OCI-LY1 (cell line): ENCODE results near the gene NRIP1.

ENCODE experiments used
- H2AFZ ChIP-seq: fragments of 200-600 bp; sonication (generic), shearing (Covaris generic); 2 replicates; pipeline ENCODE4 v1.6.0; 2014; ENCODE audit warnings: antibody characterized with exemption, mild to moderate bottlenecking, low read length
- H3F3A ChIP-seq: fragments of 200-600 bp; sonication (generic), shearing (Covaris generic); 2 replicates; pipeline ENCODE4 v1.6.0; 2014; ENCODE audit warnings: mild to moderate bottlenecking, antibody characterized with exemption, low read length, moderate library complexity; ENCODE audit not compliant: insufficient read depth
- H3K27ac ChIP-seq: fragments of 200-600 bp; sonication (generic); 2 replicates; pipeline ENCODE4 v1.5.1; 2014; ENCODE audit warnings: low read length, mixed run types, mild to moderate bottlenecking, low read depth; ENCODE audit not compliant: poor library complexity, severe bottlenecking
- H3K27me3 ChIP-seq: fragments of 200-600 bp; sonication (generic); 2 replicates; pipeline ENCODE4 v1.6.0; 2014; ENCODE audit warnings: antibody characterized with exemption, mild to moderate bottlenecking, low read length, moderate library complexity; ENCODE audit not compliant: insufficient read depth
- H3K36me3 ChIP-seq: fragments of 200-600 bp; sonication (generic); 2 replicates; pipeline ENCODE4 v1.6.1; 2014; ENCODE audit warnings: mild to moderate bottlenecking, antibody characterized with exemption, low read length, moderate library complexity, mixed read lengths; ENCODE audit not compliant: insufficient read depth
- H3K4me1 ChIP-seq: fragments of 200-600 bp; sonication (generic); 2 replicates; pipeline ENCODE4 v1.5.1; 2014; ENCODE audit warnings: mild to moderate bottlenecking, low read length, moderate library complexity; ENCODE audit not compliant: insufficient read depth, severe bottlenecking
- H3K4me2 ChIP-seq: fragments of 200-600 bp; sonication (generic), shearing (Covaris generic); 2 replicates; pipeline ENCODE4 v1.6.1; 2014; ENCODE audit warnings: low read length
- H3K4me3 ChIP-seq: fragments of 200-600 bp; sonication (generic); 2 replicates; pipeline ENCODE4 v1.5.1; 2014; ENCODE audit warnings: low read length, low read depth, mild to moderate bottlenecking, mixed read lengths; ENCODE audit not compliant: poor library complexity, severe bottlenecking
- H3K79me2 ChIP-seq: fragments of 200-600 bp; shearing (Covaris generic); 2 replicates; pipeline ENCODE4 v1.6.1; 2016; ENCODE audit warnings: mixed run types, low read length, mixed read lengths; ENCODE audit not compliant: insufficient read depth
- H3K9ac ChIP-seq: fragments of 200-600 bp; sonication (generic), shearing (Covaris generic); 2 replicates; pipeline ENCODE4 v1.6.1; 2014; ENCODE audit warnings: mild to moderate bottlenecking, low read length, mixed read lengths
- H3K9me2 ChIP-seq: fragments of 200-600 bp; sonication (generic), shearing (Covaris generic); 2 replicates; pipeline ENCODE4 v1.6.1; 2014; ENCODE audit warnings: low read depth, mild to moderate bottlenecking, low read length, mixed read lengths
- H3K9me3 ChIP-seq: fragments of 200-600 bp; shearing (Covaris generic); 2 replicates; pipeline ENCODE4 v1.6.1; 2014; ENCODE audit warnings: low read length, mixed read lengths
- H4K20me1 ChIP-seq: fragments of 200-600 bp; sonication (generic), shearing (Covaris generic); 2 replicates; pipeline ENCODE4 v1.6.0; 2016; ENCODE audit warnings: mild to moderate bottlenecking, low read length; ENCODE audit not compliant: insufficient read depth
- EZH2 ChIP-seq: fragments of 200-600 bp; sonication (generic), shearing (Covaris generic); IDR thresholded peaks from 2 replicates; pipeline ENCODE4 v1.8.0; 2017; ENCODE audit warnings: borderline replicate concordance, mixed run types, mild to moderate bottlenecking, antibody characterized with exemption, low read length, moderate library complexity, mixed read lengths
- TF ChIP-seq, protein P1 (sequence below): fragments of 200-600 bp; sonication (generic), shearing (Covaris generic); IDR thresholded peaks from 2 replicates; pipeline ENCODE4 v1.5.1; 2017; ENCODE audit warnings: mild to moderate bottlenecking, antibody characterized with exemption, low read length, moderate library complexity, mixed read lengths

The NRIP1 gene

DNA sequence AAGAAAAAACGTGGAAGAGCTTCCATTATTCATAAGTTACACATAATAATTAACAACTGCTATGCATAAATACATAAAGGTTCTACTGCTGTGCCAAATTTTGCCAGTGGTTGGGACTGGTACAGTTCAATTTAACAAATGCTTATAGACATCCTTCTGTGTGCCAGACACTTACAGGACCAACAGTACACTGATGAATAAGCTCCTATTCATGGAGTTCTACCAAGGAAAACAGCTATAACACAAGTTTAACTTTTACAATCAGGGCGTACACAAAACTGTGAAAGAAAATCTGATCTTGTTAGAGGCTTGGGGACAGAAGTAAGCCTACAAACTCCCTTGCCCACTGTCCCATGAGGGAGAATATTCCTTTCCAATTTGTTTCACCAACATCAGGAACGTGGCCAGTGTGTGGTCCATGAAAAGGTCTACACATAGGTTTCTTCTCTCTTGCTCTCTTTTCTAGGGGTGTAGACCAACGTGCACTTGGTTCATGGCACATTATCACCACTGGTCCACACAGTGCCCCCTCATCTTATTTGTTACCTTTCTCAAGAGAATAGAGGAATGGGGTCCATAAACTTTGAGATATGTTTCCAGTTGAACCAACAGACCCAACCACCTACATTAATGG lies 10.1 kb downstream of the NRIP1 start:
- no peak overlapping the region for H2AFZ ChIP-seq
- no peaks in the 10 kb centered on the region for H3K4me1 ChIP-seq
- H3K27me3 ChIP-seq = no peaks in the 10 kb centered on the region
- no peaks in the 10 kb centered on the region for H3K9me2 ChIP-seq
- H3F3A ChIP-seq = no peaks in the 10 kb centered on the region
- H3K9me3 ChIP-seq = no peaks in the 10 kb centered on the region
- no peaks in the 10 kb centered on the region for H3K36me3 ChIP-seq
- H3K4me2 ChIP-seq = no peak overlapping the region
- no peak for TF ChIP-seq EZH2
- TF ChIP-seq, protein P1, sequence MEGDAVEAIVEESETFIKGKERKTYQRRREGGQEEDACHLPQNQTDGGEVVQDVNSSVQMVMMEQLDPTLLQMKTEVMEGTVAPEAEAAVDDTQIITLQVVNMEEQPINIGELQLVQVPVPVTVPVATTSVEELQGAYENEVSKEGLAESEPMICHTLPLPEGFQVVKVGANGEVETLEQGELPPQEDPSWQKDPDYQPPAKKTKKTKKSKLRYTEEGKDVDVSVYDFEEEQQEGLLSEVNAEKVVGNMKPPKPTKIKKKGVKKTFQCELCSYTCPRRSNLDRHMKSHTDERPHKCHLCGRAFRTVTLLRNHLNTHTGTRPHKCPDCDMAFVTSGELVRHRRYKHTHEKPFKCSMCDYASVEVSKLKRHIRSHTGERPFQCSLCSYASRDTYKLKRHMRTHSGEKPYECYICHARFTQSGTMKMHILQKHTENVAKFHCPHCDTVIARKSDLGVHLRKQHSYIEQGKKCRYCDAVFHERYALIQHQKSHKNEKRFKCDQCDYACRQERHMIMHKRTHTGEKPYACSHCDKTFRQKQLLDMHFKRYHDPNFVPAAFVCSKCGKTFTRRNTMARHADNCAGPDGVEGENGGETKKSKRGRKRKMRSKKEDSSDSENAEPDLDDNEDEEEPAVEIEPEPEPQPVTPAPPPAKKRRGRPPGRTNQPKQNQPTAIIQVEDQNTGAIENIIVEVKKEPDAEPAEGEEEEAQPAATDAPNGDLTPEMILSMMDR = no peak
- H4K20me1 ChIP-seq = no peaks in the 10 kb centered on the region
- H3K79me2 ChIP-seq = no peaks in the 10 kb centered on the region
- H3K27ac ChIP-seq = no peak overlapping the region
- no peak overlapping the region for H3K9ac ChIP-seq
- no peak overlapping the region for H3K4me3 ChIP-seq

DNA sequence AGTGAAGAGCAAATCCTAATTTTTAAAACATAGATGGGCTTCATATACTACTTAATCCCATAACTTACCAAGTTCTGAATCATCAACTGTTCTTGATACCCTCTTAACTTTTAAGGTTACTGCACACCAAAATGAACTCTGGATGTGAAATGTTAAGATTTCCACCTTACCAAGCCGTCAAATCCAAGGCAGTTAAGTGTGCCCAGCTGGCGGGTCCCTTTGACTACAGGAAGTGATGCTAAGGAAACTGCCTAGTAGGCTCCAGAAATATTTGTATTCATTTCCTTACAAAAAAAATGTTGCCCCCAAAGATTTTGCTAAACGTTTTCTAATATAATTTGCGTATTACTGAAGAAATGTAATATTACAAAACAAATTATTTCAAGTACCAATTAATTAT lies 10.7 kb downstream of the NRIP1 start:
- Histone ChIP-seq H3K27me3 (no peaks in the 10 kb centered on the region), H3K9ac (no peak overlapping the region), H3F3A (no peaks in the 10 kb centered on the region), H3K27ac (no peak overlapping the region), H3K9me3 (no peaks in the 10 kb centered on the region), H3K4me3 (no peak overlapping the region), H3K4me2 (no peak overlapping the region), H4K20me1 (no peaks in the 10 kb centered on the region), H3K79me2 (no peaks in the 10 kb centered on the region), H3K36me3 (no peaks in the 10 kb centered on the region), H3K9me2 (no peaks in the 10 kb centered on the region), H3K4me1 (no peaks in the 10 kb centered on the region), H2AFZ (no peak overlapping the region)
- TF ChIP-seq, protein P1 = no peak
- TF ChIP-seq EZH2 = no peak

DNA sequence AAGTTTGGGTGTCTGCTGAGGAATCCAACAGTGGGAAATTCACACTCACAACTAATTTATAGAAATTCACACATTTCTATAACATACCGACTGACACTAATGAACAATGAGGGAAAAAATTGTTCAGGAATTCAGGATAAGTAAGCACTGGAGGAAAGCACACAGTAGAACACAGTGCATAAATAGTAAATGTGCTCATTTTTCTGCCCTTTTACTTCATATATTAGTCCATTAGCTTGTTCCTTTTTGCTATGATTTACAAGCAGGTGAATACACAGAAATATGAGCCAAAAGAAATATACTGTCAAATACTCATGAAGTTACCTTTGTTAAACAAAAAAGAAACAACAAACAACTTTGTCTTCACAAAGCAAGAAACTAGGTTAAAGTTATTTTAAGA lies 11.3 kb downstream of the NRIP1 start:
- H3K4me2 ChIP-seq = no peak overlapping the region
- H3F3A ChIP-seq = no peaks in the 10 kb centered on the region
- H3K9me2 ChIP-seq = no peaks in the 10 kb centered on the region
- no peak overlapping the region for H3K4me3 ChIP-seq
- no peaks in the 10 kb centered on the region for H3K27me3 ChIP-seq
- no peaks in the 10 kb centered on the region for H4K20me1 ChIP-seq
- no peaks in the 10 kb centered on the region for H3K79me2 ChIP-seq
- TF ChIP-seq, protein P1 = no peak
- no peak for TF ChIP-seq EZH2
- H3K9ac ChIP-seq = no peak overlapping the region
- H3K27ac ChIP-seq = no peak overlapping the region
- H3K9me3 ChIP-seq = no peaks in the 10 kb centered on the region
- H2AFZ ChIP-seq = no peak overlapping the region
- no peaks in the 10 kb centered on the region for H3K36me3 ChIP-seq
- H3K4me1 ChIP-seq = no peaks in the 10 kb centered on the region
